ENCODE data around the gene MAP3K4. TPM values are rescaled to one million over a fixed set of nuclear protein-coding genes. Genes with fewer than 3 reads are reported as not detected.

The MAP3K4 gene
- total and polyA plus RNA-seq, 2 of the 4 experiments (the other 2 are of a cell fraction) = 11.5 to 20.4 TPM

DNA sequence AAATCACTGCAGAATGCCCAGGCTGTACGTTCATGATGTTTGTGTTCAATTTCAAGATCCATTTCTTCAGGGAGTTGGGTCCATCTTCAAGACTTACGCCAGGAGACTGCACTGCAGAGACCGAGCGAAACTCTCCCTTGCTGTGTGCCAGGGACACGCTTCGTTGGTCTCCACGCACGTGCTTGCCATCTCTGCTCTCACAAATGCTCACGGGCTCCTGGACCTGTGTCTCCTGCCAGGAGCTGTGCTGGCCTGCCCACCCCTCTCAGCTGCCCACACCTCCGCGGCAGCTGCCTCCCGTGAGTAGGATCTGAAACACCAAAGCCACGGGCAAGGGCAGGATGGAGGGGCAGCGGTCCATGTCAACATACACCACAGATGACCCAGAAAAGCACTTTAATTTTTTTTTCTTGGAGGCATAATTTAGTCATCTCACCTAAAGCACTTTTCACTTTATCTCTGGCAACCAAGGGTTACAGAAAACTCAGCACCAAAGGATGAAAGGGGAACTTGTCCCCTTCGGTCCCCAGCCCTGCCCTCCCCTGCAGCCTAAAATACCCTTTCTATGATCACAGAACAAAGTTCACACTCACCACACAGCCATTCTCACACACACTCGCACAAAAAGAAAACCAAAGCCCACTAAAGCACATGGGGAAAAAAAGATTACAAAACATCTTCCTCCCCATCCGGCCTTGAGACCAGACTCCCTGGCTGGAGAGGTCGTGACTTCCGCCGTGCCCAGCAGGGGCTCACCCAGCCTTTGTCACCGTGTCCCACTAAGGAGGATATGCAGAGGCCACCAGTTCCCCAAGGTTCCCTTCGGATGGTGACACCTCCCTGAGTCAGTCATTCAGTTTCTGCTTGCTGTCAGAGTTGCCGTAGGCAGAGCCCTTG, 144.4 kb downstream of the MAP3K4 start:
- POLR2A ChIA-PET (ENCODE audit: unreplicated experiment) = no interaction called here
- dilution Hi-C loops (cut with HindIII; ENCODE audit: low sequenced_read_pairs, unreplicated experiment) = no loop called here
- Histone ChIP-seq H2BK5ac (ENCODE audit: low read depth, low read length, poor library complexity, severe bottlenecking) (no peak overlapping the region), H3K36me3 (ENCODE audit: control insufficient read depth, insufficient read depth, low read length) (peaks cover 24% of the 10 kb centered on the region), H3K9me3 (ENCODE audit: control insufficient read depth, insufficient read depth, low read length) (no peaks in the 10 kb centered on the region), H3K4me3 (ENCODE audit: insufficient read depth, low read depth, low read length) (no peak overlapping the region), H3K27me3 (ENCODE audit: control insufficient read depth, insufficient read depth, low read length) (no peaks in the 10 kb centered on the region), H2BK20ac (ENCODE audit: low read depth, low read length) (no peak overlapping the region), H3K9ac (ENCODE audit: low read depth, low read length) (no peak overlapping the region), H3K18ac (ENCODE audit: low read depth, low read length) (no peak overlapping the region), H3K14ac (replicated peaks; ENCODE audit: low read depth, low read length) (no peak overlapping the region), H4K20me1 (ENCODE audit: insufficient read depth, low read length) (no peaks in the 10 kb centered on the region; the same call in 1 of the 2 replicates), H3K9me1 (ENCODE audit: insufficient read depth, low read length) (peaks cover 10% of the 10 kb centered on the region; the same call in 1 of the 2 replicates), H4K91ac (ENCODE audit: insufficient read depth, low read depth, low read length) (no peak overlapping the region), H2AK9ac (replicated peaks; ENCODE audit: low read depth, low read length, poor library complexity) (no peak overlapping the region), H2BK120ac (ENCODE audit: low read depth, low read length) (no peak overlapping the region), H3K4ac (ENCODE audit: low read depth, low read length) (no peak overlapping the region), H3K79me1 (ENCODE audit: low read depth in 1 of 2, low read length in 2 of 2) (no peaks in the 10 kb centered on the region; a peak in 1 of 4 replicates), H2BK15ac (ENCODE audit: low read depth, low read length) (no peak overlapping the region), H2AFZ (replicated peaks; ENCODE audit: low read length, poor library complexity) (no peak overlapping the region), H3K27ac (ENCODE audit: insufficient read depth, low read length) (no peak overlapping the region), H2AK5ac (ENCODE audit: low read depth, low read length) (no peak overlapping the region), H3K4me1 (ENCODE audit: control insufficient read depth, insufficient read depth, low read length) (no peaks in the 10 kb centered on the region), H3K4me2 (ENCODE audit: low read depth, low read length) (no peak overlapping the region), H4K8ac (ENCODE audit: low read depth in 2 of 2, low read length in 2 of 2) (no peak overlapping the region), H4K5ac (ENCODE audit: low read depth, low read length) (no peak overlapping the region), H3K23ac (ENCODE audit: low read depth, low read length) (no peak overlapping the region), H3K56ac (ENCODE audit: extremely low read depth, insufficient read depth, low read length) (no peak overlapping the region)
- TF ChIP-seq FOS (IDR thresholded peaks at IDR 0.05; ENCODE audit: low read depth, low read length) (no peak), MAZ (IDR thresholded peaks at IDR 0.05; ENCODE audit: borderline replicate concordance, low read depth, low read length) (no peak), BHLHE40 (IDR thresholded peaks at IDR 0.05; ENCODE audit: low read depth, low read length) (no peak), RFX5 (IDR thresholded peaks at IDR 0.05; ENCODE audit: low read depth, low read length) (no peak), MAFK (IDR thresholded peaks at IDR 0.05; ENCODE audit: low read depth, low read length) (no peak), CHD1 (IDR thresholded peaks at IDR 0.05; ENCODE audit: low read depth, low read length) (no peak), NFE2L2 (IDR thresholded peaks at IDR 0.05; ENCODE audit: low read depth, low read length) (no peak), MXI1 (IDR thresholded peaks at IDR 0.05; ENCODE audit: borderline replicate concordance, low read depth, low read length) (no peak), SMC3 (IDR thresholded peaks at IDR 0.05; ENCODE audit: low read depth, low read length) (no peak)
- TF ChIP-seq, protein P1, sequence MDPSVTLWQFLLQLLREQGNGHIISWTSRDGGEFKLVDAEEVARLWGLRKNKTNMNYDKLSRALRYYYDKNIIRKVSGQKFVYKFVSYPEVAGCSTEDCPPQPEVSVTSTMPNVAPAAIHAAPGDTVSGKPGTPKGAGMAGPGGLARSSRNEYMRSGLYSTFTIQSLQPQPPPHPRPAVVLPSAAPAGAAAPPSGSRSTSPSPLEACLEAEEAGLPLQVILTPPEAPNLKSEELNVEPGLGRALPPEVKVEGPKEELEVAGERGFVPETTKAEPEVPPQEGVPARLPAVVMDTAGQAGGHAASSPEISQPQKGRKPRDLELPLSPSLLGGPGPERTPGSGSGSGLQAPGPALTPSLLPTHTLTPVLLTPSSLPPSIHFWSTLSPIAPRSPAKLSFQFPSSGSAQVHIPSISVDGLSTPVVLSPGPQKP (IDR thresholded peaks at IDR 0.05; ENCODE audit: borderline replicate concordance, low read depth, low read length) = no peak
- TF ChIP-seq, protein P2, sequence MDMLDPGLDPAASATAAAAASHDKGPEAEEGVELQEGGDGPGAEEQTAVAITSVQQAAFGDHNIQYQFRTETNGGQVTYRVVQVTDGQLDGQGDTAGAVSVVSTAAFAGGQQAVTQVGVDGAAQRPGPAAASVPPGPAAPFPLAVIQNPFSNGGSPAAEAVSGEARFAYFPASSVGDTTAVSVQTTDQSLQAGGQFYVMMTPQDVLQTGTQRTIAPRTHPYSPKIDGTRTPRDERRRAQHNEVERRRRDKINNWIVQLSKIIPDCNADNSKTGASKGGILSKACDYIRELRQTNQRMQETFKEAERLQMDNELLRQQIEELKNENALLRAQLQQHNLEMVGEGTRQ (IDR thresholded peaks at IDR 0.05; ENCODE audit: low read depth, low read length) = no peak
- intact Hi-C loops (cut with micrococcal nuclease) = no loop called here
- in situ Hi-C loops (cut with MboI; ENCODE audit: low sequenced_read_pairs) = no loop called here
- DNase-seq (no peak), ATAC-seq (ENCODE audit: low read depth) (no peak)
- CTCF ChIA-PET = no interaction called here
- 91% methylated on average over 10 of the region's 23 CpGs; no CpG with 5 or more reads in 1 of the 2 experiments for WGBS, 2 experiments (ENCODE audit: extremely low coverage in 2 of 2, insufficient read length in 1 of 2)
- BruUV-seq (replicated peaks) = no TSS peak
